ENCODE results near the gene TMEM106C. TPM values are rescaled to one million over a fixed set of nuclear protein-coding genes. Genes with fewer than 3 reads are reported as not detected.

Gene TMEM106C
- total RNA-seq, 1 donor from 2014 or later = 59.1 TPM

DNA sequence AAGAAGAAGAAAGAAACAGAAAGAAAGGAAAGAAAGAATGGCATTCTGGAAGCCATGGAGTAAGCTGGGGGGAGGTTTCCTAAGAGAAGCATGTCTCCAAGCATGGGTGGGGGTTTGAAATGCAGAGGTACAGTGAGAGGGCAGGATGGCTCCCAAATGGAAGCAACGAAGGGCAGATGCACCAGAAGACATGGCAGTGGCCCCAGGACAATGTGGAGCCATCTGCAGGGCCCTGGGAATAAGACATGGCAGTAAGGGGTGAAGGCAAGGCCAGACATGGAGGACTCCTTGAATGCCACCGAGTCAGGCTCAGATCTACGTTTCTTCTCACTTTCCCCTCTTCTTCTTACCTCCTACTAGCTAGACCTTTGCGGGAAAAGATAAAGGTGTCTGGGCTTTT is 45.6 kb downstream of the TMEM106C start:
- FAIRE-seq (no peak), DNase-seq (ENCODE audit: low spot score in 2 of 2) (no peak)

DNA sequence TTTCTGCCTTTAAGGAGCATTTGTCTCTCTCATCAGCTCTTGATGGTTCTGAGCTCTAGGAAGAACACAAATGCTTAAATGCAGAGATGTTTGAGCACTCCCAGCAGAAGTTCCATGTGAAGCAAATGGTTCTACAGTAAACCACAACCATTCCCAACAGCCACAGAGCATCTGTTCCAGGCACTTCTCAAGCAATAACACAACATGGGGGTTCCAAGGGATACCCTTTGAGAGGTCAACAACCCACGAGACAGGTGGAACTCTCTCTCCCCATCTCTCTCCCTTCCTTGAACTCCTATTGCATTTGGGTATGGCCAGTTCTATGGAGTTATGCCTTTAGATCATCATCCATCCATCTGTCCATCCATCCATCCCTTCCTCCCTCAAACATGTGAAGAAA is 46.1 kb downstream of the TMEM106C start:
- no peak for FAIRE-seq
- DNase-seq (ENCODE audit: low spot score in 2 of 2) = no peak

- no peak for DNase-seq (ENCODE audit: low spot score in 2 of 2)
- no peak for FAIRE-seq
These were observed 47.1 kb downstream of the TMEM106C start for GRCh38 chr12:48010366-48010970.

DNA sequence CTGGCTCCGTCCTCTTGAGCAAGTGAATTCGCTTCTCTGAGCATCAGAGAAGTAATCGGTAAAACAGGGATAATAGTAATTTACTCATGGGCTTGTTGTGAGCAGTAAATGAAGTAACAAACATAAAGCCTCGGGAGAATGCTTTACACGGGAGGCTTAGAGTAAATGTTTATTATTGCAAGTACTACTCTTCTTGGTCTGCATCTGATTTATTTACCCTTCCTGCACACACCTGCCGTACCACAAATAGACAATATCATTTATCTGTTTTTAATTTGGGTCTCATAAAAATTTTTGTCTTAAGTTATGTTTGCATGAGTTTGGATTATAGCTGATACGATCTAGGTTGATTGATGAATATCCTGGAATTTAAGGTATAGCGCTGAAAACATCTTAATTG is 48.7 kb downstream of the TMEM106C start:
- DNase-seq (ENCODE audit: low spot score in 2 of 2) (no peak), FAIRE-seq (no peak)

GRCh38 chr12:48013287-48013686 is 49.9 kb downstream of the TMEM106C start:
- DNase-seq (ENCODE audit: low spot score in 2 of 2) (no peak), FAIRE-seq (no peak)

DNA sequence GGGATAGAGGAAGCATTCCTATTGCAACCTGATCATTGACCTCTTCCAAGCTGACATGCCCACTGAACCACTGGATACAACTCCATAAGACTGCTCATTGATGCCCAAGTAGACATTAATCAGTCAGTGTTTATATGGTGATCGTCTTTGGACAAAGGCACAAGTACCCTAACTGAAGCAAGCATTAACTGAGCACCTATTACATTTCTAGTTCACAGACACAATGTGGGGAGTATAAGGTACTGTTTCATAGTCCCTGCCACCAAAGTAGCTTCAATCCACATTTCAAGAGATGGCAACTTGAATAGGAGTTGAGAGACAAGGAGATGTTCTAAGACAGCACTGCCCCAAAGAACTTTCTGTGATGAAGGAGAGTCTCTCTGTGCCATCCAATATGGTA is 51.7 kb downstream of the TMEM106C start:
- FAIRE-seq (no peak), DNase-seq (ENCODE audit: low spot score in 2 of 2) (no peak)

DNA sequence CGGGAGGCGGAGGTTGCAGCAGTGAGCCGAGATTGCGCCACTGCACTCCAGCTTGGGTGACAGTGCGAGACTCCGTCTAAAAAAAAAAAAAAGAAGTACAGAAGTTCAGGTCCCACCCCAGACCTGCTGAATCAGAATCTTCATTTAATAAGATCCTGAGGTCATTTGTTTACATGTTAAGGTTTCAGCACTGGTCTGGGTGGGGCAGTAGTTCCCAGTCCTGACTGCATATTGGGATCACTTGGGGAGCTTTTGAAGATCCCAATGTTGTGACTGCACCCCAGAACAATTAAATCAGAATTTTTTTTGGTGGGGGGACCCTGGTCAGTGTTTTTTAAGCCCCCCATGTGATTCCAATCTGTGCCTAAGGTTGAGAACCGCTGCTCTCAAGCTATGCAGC is 52.6 kb downstream of the TMEM106C start:
- FAIRE-seq (no peak), DNase-seq (ENCODE audit: low spot score in 2 of 2) (no peak)

- DNase-seq (ENCODE audit: low spot score in 2 of 2) = no peak
- no peak for FAIRE-seq
These were observed 53.1 kb downstream of the TMEM106C start for GRCh38 chr12:48016373-48017020.

DNA sequence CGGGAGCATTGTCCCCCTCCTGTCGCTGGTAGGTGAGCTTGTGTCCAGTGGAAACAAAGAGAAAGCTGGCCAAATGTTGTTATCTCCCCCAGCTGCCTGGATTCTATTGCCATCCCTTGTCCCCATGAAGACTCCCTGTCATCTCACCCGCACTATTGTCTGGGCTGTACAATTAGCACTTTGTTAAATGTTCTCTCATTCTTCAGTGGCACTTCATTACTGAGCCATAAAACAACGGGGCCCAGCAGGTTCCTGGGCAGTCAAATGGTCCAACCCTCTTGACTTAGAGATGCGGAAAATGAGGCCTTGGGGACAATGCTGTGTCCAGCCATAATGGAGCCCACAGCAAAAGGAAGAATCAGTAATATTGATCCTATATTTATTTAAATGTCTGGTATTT is 54.1 kb downstream of the TMEM106C start:
- FAIRE-seq (no peak), DNase-seq (ENCODE audit: low spot score in 2 of 2) (peak in 1 of 2 donors; percentile 55)

- FAIRE-seq (no peak), DNase-seq (ENCODE audit: low spot score in 2 of 2) (no peak)
These were observed 54.7 kb downstream of the TMEM106C start for GRCh38 chr12:48017921-48018617.

Other genes starting within 250 kb of the TMEM106C start
- gene ENDOU, start 238.1 kb upstream of the TMEM106C start, total RNA-seq = not detected
- gene RAPGEF3, start 204.7 kb upstream of the TMEM106C start, total RNA-seq = 7.7 TPM
- 8.6 TPM for gene SLC48A1, start 190.4 kb upstream of the TMEM106C start, total RNA-seq
- gene HDAC7, start 143.7 kb upstream of the TMEM106C start, total RNA-seq = 4.9 TPM
- gene VDR, start 58.6 kb upstream of the TMEM106C start, total RNA-seq = not detected
- 0.82 TPM for gene COL2A1, start 40.9 kb downstream of the TMEM106C start, total RNA-seq
- gene SENP1, start 142.5 kb downstream of the TMEM106C start, total RNA-seq = 39.1 TPM
- 104 TPM for gene PFKM, start 155.8 kb downstream of the TMEM106C start, total RNA-seq
- 37.1 TPM for gene ASB8, start 193.9 kb downstream of the TMEM106C start, total RNA-seq
- 18.8 TPM for gene CCDC184, start 220.0 kb downstream of the TMEM106C start, total RNA-seq
- gene OR10AD1, start 239.7 kb downstream of the TMEM106C start, total RNA-seq = not detected

All from frontal cortex (tissue), 4 donors.